Fibroblast of pulmonary artery (primary cell): ENCODE results near the gene PAK4.

Experiments
- DNase-seq: peaks from one replicate; pipeline ENCODE4 v3.0.0-alpha.2; 2010; ENCODE audit warnings: low read depth
- H3K4me3 ChIP-seq: replicated peaks from 2 replicates; pipeline ENCODE4 v1.5.1; 2011; ENCODE audit warnings: low read depth, mild to moderate bottlenecking, control low read depth, low read length, moderate library complexity
- TF ChIP-seq, protein P1 (sequence below): IDR thresholded peaks from 2 replicates; pipeline ENCODE4 v1.5.1; 2011; ENCODE audit warnings: mild to moderate bottlenecking, control low read depth, low read length, inconsistent platforms; ENCODE audit errors: missing control alignments

The PAK4 gene

DNA sequence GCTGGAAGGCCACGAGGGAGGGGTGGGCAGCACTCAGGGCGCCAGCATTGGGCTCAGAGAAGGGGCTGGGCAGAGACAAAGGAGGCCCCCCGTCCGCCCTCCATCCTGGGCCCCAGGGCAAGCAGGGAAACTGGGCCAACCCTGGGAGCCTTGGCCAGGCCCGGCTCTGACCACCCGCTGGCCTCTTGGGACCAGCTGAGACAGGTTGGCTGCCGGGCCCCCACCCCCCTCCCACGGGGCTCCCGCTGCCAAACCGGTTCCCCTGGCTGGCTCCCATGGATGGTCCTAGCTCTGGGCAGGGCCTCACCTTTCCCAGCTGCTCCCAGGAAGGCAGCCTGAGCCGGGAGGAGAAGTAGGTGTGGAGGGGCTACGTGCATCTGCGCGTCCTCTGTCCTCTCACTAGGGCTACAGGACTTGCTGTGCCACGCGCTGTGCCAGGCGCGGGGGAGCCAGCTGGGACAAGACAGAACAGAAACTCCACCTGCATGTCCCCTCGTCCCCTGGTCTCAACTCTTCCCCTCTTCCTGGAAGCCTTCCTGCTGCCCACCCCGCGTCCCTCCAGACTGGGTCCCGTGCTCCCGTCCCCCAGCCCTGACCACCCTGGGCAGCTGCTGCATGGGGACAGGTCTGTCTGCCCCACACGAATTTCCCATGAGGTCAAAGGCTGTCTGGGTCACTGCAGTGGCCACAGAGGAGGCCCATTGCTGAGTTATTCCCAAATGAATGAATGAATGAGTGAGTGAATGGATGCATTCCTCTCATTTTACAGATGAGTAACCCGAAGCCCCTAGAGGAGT is 42.1 kb downstream of the PAK4 start:
- TF ChIP-seq, protein P1, sequence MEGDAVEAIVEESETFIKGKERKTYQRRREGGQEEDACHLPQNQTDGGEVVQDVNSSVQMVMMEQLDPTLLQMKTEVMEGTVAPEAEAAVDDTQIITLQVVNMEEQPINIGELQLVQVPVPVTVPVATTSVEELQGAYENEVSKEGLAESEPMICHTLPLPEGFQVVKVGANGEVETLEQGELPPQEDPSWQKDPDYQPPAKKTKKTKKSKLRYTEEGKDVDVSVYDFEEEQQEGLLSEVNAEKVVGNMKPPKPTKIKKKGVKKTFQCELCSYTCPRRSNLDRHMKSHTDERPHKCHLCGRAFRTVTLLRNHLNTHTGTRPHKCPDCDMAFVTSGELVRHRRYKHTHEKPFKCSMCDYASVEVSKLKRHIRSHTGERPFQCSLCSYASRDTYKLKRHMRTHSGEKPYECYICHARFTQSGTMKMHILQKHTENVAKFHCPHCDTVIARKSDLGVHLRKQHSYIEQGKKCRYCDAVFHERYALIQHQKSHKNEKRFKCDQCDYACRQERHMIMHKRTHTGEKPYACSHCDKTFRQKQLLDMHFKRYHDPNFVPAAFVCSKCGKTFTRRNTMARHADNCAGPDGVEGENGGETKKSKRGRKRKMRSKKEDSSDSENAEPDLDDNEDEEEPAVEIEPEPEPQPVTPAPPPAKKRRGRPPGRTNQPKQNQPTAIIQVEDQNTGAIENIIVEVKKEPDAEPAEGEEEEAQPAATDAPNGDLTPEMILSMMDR = no peak
- DNase-seq = no peak
- H3K4me3 ChIP-seq = no peak overlapping the region

DNA sequence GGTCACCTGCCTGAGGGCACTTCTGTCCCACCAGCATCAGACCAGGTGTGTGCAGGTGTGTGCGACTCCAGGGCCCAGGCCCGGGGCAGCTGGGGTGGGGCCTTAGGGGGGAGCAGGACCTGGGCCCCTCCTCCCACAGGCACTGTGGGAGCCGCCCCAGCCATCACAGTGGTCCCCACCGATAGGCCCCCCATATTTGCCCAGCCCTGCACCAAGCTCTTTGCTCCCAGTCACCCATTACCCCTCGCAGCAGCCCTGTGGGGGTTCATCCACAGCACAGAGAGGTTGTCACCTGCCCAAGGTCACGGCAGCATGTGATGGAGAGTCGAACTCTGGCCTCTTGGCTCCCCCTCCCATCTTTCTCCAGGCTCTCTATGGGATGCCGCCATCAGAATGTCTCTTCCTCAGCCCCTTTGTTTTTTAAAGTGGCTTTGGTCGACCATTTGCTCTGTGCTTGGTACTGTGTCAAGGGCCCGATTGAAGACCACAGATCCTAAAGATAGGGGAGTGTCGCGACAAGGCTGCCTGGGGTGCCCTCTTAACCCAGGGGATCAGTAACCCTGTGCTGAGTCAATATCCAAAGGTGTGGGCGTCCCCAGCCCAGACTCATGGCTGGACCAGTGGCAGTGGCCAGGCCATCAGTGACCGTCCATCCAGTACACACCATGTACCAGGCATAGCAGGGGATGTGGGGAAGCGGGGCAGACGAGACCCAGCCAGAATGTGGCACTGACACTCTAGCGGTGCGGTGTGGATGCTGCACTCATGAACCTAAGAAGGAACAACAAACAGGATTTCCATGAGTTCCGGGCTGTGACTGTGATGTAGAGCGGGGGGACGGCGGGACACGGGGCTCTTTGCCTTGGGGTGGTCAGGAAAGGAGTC is 42.9 kb downstream of the PAK4 start:
- TF ChIP-seq, protein P1 = no peak
- no peak overlapping the region for H3K4me3 ChIP-seq
- DNase-seq = no peak

DNA sequence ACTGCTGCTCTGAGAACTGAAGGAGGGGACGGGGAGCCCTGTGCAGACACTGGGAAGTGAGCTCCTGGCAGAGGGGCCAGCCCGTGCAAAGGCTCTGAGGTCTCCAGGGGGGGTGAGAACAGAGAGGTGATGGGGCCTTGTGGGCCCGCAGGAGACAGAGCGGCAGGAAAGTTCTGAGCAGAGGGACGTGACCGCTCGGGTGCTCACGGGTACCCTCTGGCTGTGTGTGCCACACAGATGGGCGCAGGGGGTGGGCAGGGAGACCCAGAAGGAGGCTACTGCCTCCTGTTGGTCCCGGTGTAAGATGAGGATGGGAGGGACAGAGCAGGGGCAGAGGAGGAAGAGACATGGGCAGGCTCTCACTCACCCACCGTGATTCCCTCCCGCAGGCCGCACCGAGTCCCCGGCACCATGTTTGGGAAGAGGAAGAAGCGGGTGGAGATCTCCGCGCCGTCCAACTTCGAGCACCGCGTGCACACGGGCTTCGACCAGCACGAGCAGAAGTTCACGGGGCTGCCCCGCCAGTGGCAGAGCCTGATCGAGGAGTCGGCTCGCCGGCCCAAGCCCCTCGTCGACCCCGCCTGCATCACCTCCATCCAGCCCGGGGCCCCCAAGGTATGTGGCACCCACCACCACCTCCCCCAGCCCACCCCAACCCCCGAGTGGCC is 43.7 kb downstream of the PAK4 start:
- DNase-seq = no peak
- TF ChIP-seq, protein P1 = no peak

DNA sequence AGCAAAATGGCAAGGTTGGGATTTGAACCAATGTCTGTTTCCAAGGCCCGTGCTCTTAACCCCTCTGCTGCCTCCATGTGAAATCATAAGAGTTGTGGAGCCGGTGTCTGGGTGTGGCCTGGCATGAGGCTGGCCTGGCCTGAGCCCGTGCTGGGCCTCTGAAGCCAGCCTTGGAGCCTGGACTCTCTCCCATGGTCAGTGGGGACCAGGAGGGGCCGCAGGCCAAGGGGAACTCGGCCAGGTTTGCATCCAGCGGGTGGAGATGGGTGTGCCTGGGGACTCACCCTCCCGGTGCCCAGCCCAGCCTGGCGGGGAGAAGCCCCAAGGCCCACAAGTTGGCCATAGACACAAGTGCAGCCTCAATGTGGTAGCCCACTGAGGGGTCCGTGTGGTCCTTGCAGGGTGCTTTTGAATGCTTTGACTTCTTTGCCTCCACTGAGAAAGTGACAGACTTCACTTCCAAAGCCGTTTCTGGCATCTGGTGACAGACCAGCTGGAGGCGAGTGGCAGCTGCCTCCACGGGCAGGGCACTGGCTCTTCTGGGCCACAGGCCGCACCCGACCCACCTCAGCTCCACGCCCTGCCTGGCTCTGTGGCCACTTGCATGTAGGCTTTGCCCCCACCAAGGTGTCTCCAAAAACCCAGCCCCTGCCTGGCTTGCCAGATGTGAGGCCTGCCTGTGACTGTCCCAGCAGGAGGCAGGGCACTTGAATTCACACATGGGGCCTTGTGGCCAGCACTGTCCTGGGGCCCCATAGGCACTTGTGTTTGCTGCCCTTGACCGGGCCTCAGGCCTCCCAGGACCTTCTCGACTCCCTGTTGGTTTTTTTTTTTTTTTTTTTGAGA is 45.0 kb downstream of the PAK4 start:
- H3K4me3 ChIP-seq = no peak overlapping the region
- no peak for DNase-seq
- TF ChIP-seq, protein P1 = no peak

More for the DNA sequence above, 43.7 kb downstream of the PAK4 start:
- no peak overlapping the region for H3K4me3 ChIP-seq

DNA sequence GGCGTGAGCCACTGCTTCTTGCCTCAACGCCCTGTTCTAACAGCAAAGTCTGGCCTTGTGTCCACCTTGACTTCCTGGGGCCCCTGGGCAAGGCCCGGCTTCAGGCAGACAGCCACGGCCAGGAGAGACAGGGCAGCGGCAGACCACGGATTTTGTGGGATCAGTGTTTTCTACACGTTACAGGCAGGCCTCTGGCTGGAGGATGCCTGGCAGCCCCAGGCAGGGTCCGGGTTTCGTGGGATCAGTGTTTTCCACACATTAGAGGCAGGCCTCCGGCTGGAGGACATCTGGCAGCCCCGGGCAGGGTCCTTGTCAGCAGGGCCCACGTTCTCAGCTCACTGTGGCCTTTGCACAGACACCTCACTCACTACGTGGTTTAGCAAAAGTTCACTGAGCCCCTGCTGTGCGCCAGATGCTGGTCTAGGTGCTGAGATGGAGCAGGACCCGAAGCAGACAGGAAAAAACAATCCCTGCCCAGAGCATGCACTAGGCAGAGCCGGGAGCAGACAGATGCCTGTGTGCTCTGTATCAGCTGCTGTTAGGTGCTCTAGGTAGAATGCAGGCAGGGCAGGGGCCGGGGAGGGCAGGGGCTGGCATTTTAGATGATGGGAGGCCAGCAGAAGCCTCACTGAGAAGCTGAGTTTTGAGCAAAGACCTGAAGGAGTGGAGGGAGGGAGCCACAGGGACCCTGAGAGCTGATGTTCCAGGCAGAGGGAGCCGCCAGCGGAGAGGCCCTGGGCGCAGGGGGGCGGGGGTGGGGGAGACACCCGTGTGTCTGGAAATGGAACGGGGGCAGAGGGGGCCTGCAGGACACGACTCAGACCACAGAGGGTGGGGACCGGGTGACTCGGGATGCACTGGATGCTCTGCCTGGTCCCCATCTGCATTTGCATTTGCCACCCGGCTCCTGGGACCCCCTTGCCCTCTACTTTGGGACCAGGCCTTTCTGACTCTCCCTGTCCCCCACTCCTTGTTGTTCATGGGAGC is 46.2 kb downstream of the PAK4 start:
- no peak overlapping the region for H3K4me3 ChIP-seq
- TF ChIP-seq, protein P1 = no peak
- no peak for DNase-seq
